Measurements from ENCODE around the gene RNF20. TPM values are rescaled to one million over a fixed set of nuclear protein-coding genes. Genes with fewer than 3 reads are reported as not detected.

Gene RNF20
- total RNA-seq, 1 experiment from 2014 or later, result 58.4 TPM

- intact Hi-C loops (cut with micrococcal nuclease; ENCODE audit: unreplicated experiment), result no loop called here
- no TSS peak for BruUV-seq (replicated peaks)
- Histone ChIP-seq H3K4me3 (ENCODE audit: low read depth, low read length, poor library complexity, severe bottlenecking) (peak overlapping the region; percentile 33), H3K36me3 (ENCODE audit: insufficient read depth, low read length, poor library complexity, severe bottlenecking) (no peaks in the 10 kb centered on the region), H3K9me3 (ENCODE audit: low read depth, low read length, poor library complexity, severe bottlenecking) (no peaks in the 10 kb centered on the region), H3K27ac (ENCODE audit: low read depth, low read length, poor library complexity, severe bottlenecking) (no peak overlapping the region), H3K27me3 (replicated peaks; ENCODE audit: insufficient read depth, low read depth, low read length, poor library complexity) (peaks cover 77% of the 10 kb centered on the region), H3K4me1 (ENCODE audit: insufficient read depth, low read length, poor library complexity, severe bottlenecking) (no peaks in the 10 kb centered on the region)
- POLR2A ChIA-PET (ENCODE audit: low non-redundant PET), result no interaction called here
- TF ChIP-seq CTCF (conservative IDR thresholded peaks at IDR 0.05; ENCODE audit: low read depth, low read length) (0 out of 2 replicates have a peak, but pooled peaks have one; percentile 24), EZH2 (IDR thresholded peaks at IDR 0.05; ENCODE audit: borderline replicate concordance, low read depth, low read length, poor library complexity, severe bottlenecking) (peak; percentile 50)
- peak; percentile 10 for DNase-seq (ENCODE audit: low spot score)
- CTCF ChIA-PET, result no interaction called here
Measured at GRCh38 chr9:101486693-101487442, 46.8 kb upstream of the RNF20 start.

DNA sequence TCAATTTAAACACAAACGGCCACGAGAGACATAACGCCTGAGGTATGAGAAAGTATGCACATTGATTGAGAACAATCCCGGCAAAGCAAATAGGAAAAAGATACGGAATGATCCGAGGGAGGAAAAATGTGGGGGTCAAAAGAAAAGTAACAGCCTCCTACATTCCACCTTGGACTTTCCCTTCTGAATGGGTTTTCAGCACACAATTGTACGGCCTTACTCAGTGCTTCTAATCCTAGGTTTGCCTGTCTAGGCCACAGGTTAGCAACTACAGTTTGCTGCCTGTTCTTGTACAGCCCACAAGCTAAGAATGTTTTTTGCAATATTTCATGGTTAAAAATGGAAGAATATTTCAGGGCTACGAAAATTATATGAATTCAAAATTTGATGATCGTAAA is 46.2 kb upstream of the RNF20 start:
- Histone ChIP-seq H3K4me1 (ENCODE audit: insufficient read depth, low read length, poor library complexity, severe bottlenecking) (no peaks in the 10 kb centered on the region), H3K36me3 (ENCODE audit: insufficient read depth, low read length, poor library complexity, severe bottlenecking) (no peaks in the 10 kb centered on the region), H3K27ac (ENCODE audit: low read depth, low read length, poor library complexity, severe bottlenecking) (no peak overlapping the region), H3K9me3 (ENCODE audit: low read depth, low read length, poor library complexity, severe bottlenecking) (no peaks in the 10 kb centered on the region), H3K27me3 (replicated peaks; ENCODE audit: insufficient read depth, low read depth, low read length, poor library complexity) (peaks cover 77% of the 10 kb centered on the region), H3K4me3 (ENCODE audit: low read depth, low read length, poor library complexity, severe bottlenecking) (no peak overlapping the region)
- POLR2A ChIA-PET (ENCODE audit: low non-redundant PET), result no interaction called here
- DNase-seq (ENCODE audit: low spot score), result no peak
- no TSS peak for BruUV-seq (replicated peaks)
- CTCF ChIA-PET, result no interaction called here
- no peak for TF ChIP-seq EZH2 (IDR thresholded peaks at IDR 0.05; ENCODE audit: borderline replicate concordance, low read depth, low read length, poor library complexity, severe bottlenecking)
- TF ChIP-seq CTCF (conservative IDR thresholded peaks at IDR 0.05; ENCODE audit: low read depth, low read length), result no peak
- intact Hi-C loops (cut with micrococcal nuclease; ENCODE audit: unreplicated experiment), result no loop called here

DNA sequence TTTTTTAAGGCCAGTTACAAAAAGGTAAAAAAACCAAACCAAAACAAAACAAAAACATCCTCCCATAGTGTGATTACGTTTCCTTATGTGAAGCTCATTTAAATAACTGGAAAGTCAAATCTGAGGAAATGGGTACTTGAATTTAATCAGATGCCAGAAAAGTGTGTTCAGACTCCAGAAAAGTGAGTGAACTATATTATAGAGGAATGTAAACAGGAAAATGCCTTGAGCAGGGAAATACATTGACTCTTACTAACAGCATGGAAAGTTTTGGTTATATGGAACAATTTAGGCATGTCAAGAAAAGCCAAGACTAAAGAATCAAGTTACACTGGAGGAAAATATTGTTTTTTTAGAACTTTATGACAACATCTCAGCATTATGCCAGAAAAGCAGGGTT is 37.8 kb upstream of the RNF20 start:
- Histone ChIP-seq H3K9me3 (ENCODE audit: low read depth, low read length, poor library complexity, severe bottlenecking) (no peaks in the 10 kb centered on the region), H3K4me1 (ENCODE audit: insufficient read depth, low read length, poor library complexity, severe bottlenecking) (no peaks in the 10 kb centered on the region), H3K27ac (ENCODE audit: low read depth, low read length, poor library complexity, severe bottlenecking) (no peak overlapping the region), H3K4me3 (ENCODE audit: low read depth, low read length, poor library complexity, severe bottlenecking) (no peak overlapping the region), H3K27me3 (replicated peaks; ENCODE audit: insufficient read depth, low read depth, low read length, poor library complexity) (peaks cover 10% of the 10 kb centered on the region), H3K36me3 (ENCODE audit: insufficient read depth, low read length, poor library complexity, severe bottlenecking) (no peaks in the 10 kb centered on the region)
- intact Hi-C loops (cut with micrococcal nuclease; ENCODE audit: unreplicated experiment), result no loop called here
- CTCF ChIA-PET, result no interaction called here
- POLR2A ChIA-PET (ENCODE audit: low non-redundant PET), result no interaction called here
- TF ChIP-seq CTCF (conservative IDR thresholded peaks at IDR 0.05; ENCODE audit: low read depth, low read length), result no peak
- TF ChIP-seq EZH2 (IDR thresholded peaks at IDR 0.05; ENCODE audit: borderline replicate concordance, low read depth, low read length, poor library complexity, severe bottlenecking), result no peak
- BruUV-seq (replicated peaks), result no TSS peak
- peak; percentile 57 for DNase-seq (ENCODE audit: low spot score)

Data from A673 (cell line).